ENCODE measurements around the gene HSPA12B. TPM values are rescaled to one million over a fixed set of nuclear protein-coding genes. Genes with fewer than 3 reads are reported as not detected.

HSPA12B gene
- total and polyA plus RNA-seq, 2 of the 13 experiments (the other 11 are each of a cell fraction or from before 2014, with no cell fraction given) = 0.01 TPM; not detected in 1

DNA sequence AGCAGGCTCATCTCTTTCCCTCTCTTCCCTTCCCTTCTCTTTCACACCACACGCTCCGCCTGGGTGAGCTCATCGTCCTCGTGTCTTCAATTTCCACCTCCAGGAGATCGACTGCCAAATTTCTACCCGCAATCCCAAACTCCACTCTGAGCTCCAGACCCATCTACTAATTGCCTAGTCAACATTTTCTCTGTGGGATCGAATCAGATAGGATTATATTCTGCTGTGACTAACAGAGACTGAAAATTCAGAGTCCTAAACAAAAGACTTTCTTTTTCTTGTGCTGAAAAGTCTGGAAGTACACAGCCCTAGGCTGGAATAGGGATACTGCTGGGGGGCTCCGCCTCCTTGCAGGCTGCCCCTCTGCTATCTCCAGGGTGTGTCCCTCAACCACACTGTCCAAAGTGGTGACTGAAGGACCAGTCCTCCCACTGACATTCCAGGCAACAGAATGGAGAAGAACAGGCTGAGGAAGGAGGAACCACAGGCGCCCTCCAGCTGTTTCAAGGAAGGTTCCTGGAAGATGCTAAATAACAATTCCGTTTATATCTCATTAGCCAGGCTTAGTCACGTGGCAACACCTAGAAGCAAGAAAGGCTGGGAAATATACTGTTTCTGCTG lies 5.0 kb upstream of the HSPA12B start:
- H4K20me1 ChIP-seq (ENCODE audit: insufficient read depth, low read length) = no peaks in the 10 kb centered on the region; the same call in 1 of the 2 replicates
- ATAC-seq (no peak), DNase-seq (ENCODE audit: low spot score) (no peak), FAIRE-seq (no peak)
- ChIA-PET POLR2A (no interaction called here), CTCF (ENCODE audit: low intra/inter-chr PET ratio, low total read pairs) (no interaction called here)
- 11% methylated on average over 11 of the region's 11 CpGs for WGBS (ENCODE audit: low lambda C conversion rate)
- no peaks in the 10 kb centered on the region for H3K4me1 ChIP-seq (ENCODE audit: insufficient read depth, low read length)
- peaks cover 18 to 62% of the 10 kb centered on the region in 2 experiments for H3K27me3 ChIP-seq (ENCODE audit: control insufficient read depth in 1 of 2, insufficient read depth in 2 of 2, low read length in 2 of 2)
- in situ Hi-C loops (cut with HindIII; ENCODE audit: extremely low pct_ligation_motif_present, low pct_unique_long_range_greater_than_20kb) (no loop called here), intact Hi-C loops (cut with micrococcal nuclease; ENCODE audit: unreplicated experiment) (no loop called here)
- no peak overlapping the region for H2AFZ ChIP-seq (ENCODE audit: low read length)
- no peaks in the 10 kb centered on the region for H3K36me3 ChIP-seq (replicated peaks in 1 of 2; ENCODE audit: control insufficient read depth in 1 of 2, insufficient read depth in 2 of 2, low read length in 2 of 2)
- TF ChIP-seq MAFK (conservative IDR thresholded peaks at IDR 0.05 in 1 of 2, IDR thresholded peaks at IDR 0.05 in 1 of 2; ENCODE audit: low read length in 2 of 2) = peak; percentile 79 to 82
- TF ChIP-seq MAFF (IDR thresholded peaks at IDR 0.05; ENCODE audit: low read depth, low read length) = peak; percentile 78
- TF ChIP-seq ZNF558 (CRISPR knock-in tag; IDR thresholded peaks at IDR 0.05; ENCODE audit: borderline replicate concordance) = no peak
- no peak overlapping the region for H3K4me2 ChIP-seq (ENCODE audit: low read depth, low read length)
- no peak overlapping the region for H3K27ac ChIP-seq (ENCODE audit: extremely low read length, insufficient read depth, low read length)
- BruUV-seq (replicated peaks) = no TSS peak
- H3K4me3 ChIP-seq (replicated peaks in 1 of 3; ENCODE audit: insufficient read depth in 1 of 3, low read depth in 2 of 3, low read length in 3 of 3) = no peak overlapping the region
- H3K9ac ChIP-seq (ENCODE audit: insufficient read depth, low read depth, low read length) = no peak overlapping the region
- no peaks in the 10 kb centered on the region for H3K9me3 ChIP-seq (ENCODE audit: low read length)
- H3K79me2 ChIP-seq (ENCODE audit: insufficient read depth, low read length) = no peaks in the 10 kb centered on the region

- Histone ChIP-seq H3K27me3 (ENCODE audit: control insufficient read depth in 1 of 2, insufficient read depth in 2 of 2, low read length in 2 of 2) (peaks cover 21 to 65% of the 10 kb centered on the region in 2 experiments), H3K9me3 (ENCODE audit: low read length) (no peaks in the 10 kb centered on the region), H3K4me3 (replicated peaks in 1 of 3; ENCODE audit: insufficient read depth in 1 of 3, low read depth in 2 of 3, low read length in 3 of 3) (no peak overlapping the region), H3K4me1 (ENCODE audit: insufficient read depth, low read length) (0 out of 2 replicates have a peak, but pooled peaks cover 5% of the 10 kb centered on the region), H3K79me2 (ENCODE audit: insufficient read depth, low read length) (no peaks in the 10 kb centered on the region), H3K4me2 (ENCODE audit: low read depth, low read length) (no peak overlapping the region), H3K27ac (ENCODE audit: extremely low read length, insufficient read depth, low read length) (no peak overlapping the region), H3K9ac (ENCODE audit: insufficient read depth, low read depth, low read length) (no peak overlapping the region), H3K36me3 (replicated peaks in 1 of 2; ENCODE audit: control insufficient read depth in 1 of 2, insufficient read depth in 2 of 2, low read length in 2 of 2) (no peaks in the 10 kb centered on the region), H2AFZ (ENCODE audit: low read length) (no peak overlapping the region), H4K20me1 (ENCODE audit: insufficient read depth, low read length) (no peaks in the 10 kb centered on the region; the same call in 1 of the 2 replicates)
- ChIA-PET CTCF (ENCODE audit: low intra/inter-chr PET ratio, low total read pairs) (no interaction called here), POLR2A (no interaction called here)
- DNase-seq (ENCODE audit: low spot score) (no peak), FAIRE-seq (no peak), ATAC-seq (no peak; the same call in 2 of the 3 replicates)
- BruUV-seq (replicated peaks) = no TSS peak
- in situ Hi-C loops (cut with HindIII; ENCODE audit: extremely low pct_ligation_motif_present, low pct_unique_long_range_greater_than_20kb) (no loop called here), intact Hi-C loops (cut with micrococcal nuclease; ENCODE audit: unreplicated experiment) (no loop called here)
- WGBS (ENCODE audit: low lambda C conversion rate) = 8% methylated on average over 5 of the region's 5 CpGs
- TF ChIP-seq ZNF691 (CRISPR knock-in tag; IDR thresholded peaks at IDR 0.05; ENCODE audit: borderline replicate concordance, low read depth) = no peak
- TF ChIP-seq CENPBD1 (CRISPR knock-in tag; IDR thresholded peaks at IDR 0.05; ENCODE audit: borderline replicate concordance, low read depth) = no peak
- no peak for TF ChIP-seq ZSCAN31 (CRISPR knock-in tag; IDR thresholded peaks at IDR 0.05; ENCODE audit: low read depth)
- no peak for TF ChIP-seq SOX6 (IDR thresholded peaks at IDR 0.05)
- no peak for TF ChIP-seq SOX6 (CRISPR knock-in tag; IDR thresholded peaks at IDR 0.05)
- no peak for TF ChIP-seq ZSCAN21 (CRISPR knock-in tag; IDR thresholded peaks at IDR 0.05; ENCODE audit: borderline replicate concordance)
- TF ChIP-seq, protein P1, sequence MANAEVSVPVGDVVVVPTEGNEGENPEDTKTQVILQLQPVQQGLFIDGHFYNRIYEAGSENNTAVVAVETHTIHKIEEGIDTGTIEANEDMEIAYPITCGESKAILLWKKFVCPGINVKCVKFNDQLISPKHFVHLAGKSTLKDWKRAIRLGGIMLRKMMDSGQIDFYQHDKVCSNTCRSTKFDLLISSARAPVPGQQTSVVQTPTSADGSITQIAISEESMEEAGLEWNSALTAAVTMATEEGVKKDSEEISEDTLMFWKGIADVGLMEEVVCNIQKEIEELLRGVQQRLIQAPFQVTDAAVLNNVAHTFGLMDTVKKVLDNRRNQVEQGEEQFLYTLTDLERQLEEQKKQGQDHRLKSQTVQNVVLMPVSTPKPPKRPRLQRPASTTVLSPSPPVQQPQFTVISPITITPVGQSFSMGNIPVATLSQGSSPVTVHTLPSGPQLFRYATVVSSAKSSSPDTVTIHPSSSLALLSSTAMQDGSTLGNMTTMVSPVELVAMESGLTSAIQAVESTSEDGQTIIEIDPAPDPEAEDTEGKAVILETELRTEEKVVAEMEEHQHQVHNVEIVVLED (CRISPR knock-in tag; IDR thresholded peaks at IDR 0.05; ENCODE audit: borderline replicate concordance) = no peak
- no peak for TF ChIP-seq MXI1 (IDR thresholded peaks at IDR 0.05; ENCODE audit: borderline replicate concordance, low read depth, low read length)
- no peak for TF ChIP-seq ZBTB1 (CRISPR knock-in tag; IDR thresholded peaks at IDR 0.05; ENCODE audit: borderline replicate concordance)
- TF ChIP-seq HNRNPH1 (optimal IDR thresholded peaks at IDR 0.05; ENCODE audit: low read depth, low read length) = no peak
- no peak for TF ChIP-seq ZNF577 (CRISPR knock-in tag; IDR thresholded peaks at IDR 0.05; ENCODE audit: borderline replicate concordance, low read depth)
- TF ChIP-seq NRL (CRISPR knock-in tag; IDR thresholded peaks at IDR 0.05; ENCODE audit: borderline replicate concordance) = no peak
- TF ChIP-seq SP4 (CRISPR knock-in tag; IDR thresholded peaks at IDR 0.05) = no peak
Measured at GRCh38 chr20:3728354-3728753, 4.1 kb upstream of the HSPA12B start.

All from HepG2 (cell line).